Activated naive CD4-positive, alpha-beta T cell treated with anti-CD3 and anti-CD28 coated beads for 36 hours (primary cell): ENCODE measurements around the gene NDUFB6. TPM values are rescaled to one million over a fixed set of nuclear protein-coding genes. Genes with fewer than 3 reads are reported as not detected.
"Not testable (repeated sequence)": the region's sequence is repeated elsewhere in the genome, so short reads cannot be mapped to it uniquely, and the experiment has no call there.

Experiments used
- CTCF ChIA-PET: fragments of 350-600 bp; sonication (Branson Sonifier 250); formaldehyde crosslinking; loops from one replicate; lab custom pipeline; 2021; ENCODE audit warnings: antibody characterized with exemption; lab: Charles Lee
- DNase-seq: peaks from one replicate; pipeline ENCODE4 v3.0.0-alpha.2; 2020
- H3K27ac Mint-ChIP-seq: one replicate; pipeline ENCODE4 v1.8.0; 2021; ENCODE audit warnings: mild to moderate bottlenecking, mixed read lengths
- H3K27me3 Mint-ChIP-seq: one replicate; pipeline ENCODE4 v1.8.0; 2021; ENCODE audit warnings: low read depth, mixed read lengths
- H3K36me3 Mint-ChIP-seq: one replicate; pipeline ENCODE4 v1.8.0; 2021; ENCODE audit warnings: low read depth, mixed read lengths
- H3K4me1 Mint-ChIP-seq: one replicate; pipeline ENCODE4 v1.8.0; 2021; ENCODE audit warnings: low read depth, mixed read lengths
- H3K4me3 Mint-ChIP-seq: one replicate; pipeline ENCODE4 v1.8.0; 2021; ENCODE audit warnings: mild to moderate bottlenecking, moderate library complexity, mixed read lengths
- H3K9me3 Mint-ChIP-seq: one replicate; pipeline ENCODE4 v1.8.0; 2021; ENCODE audit warnings: mixed read lengths
- intact Hi-C: fragments of 100-400 bp; cut with micrococcal nuclease; formaldehyde crosslinking; loops from one replicate; pipeline ENCODE4 v1.15.1; 2023
- total RNA-seq, 2 experiments: library from RNA; stranded (reverse); gene quantifications; one replicate each; pipeline ENCODE4 v1.2.3, GENCODE V29; 2021

The NDUFB6 gene
- 10 to 100 TPM; 73.9 to 75.7 TPM for total RNA-seq

- Mint-ChIP-seq H3K27me3 (peaks cover 2% of the 10 kb centered on the region), H3K4me1 (peaks cover 16% of the 10 kb centered on the region), H3K4me3 (peak within 1 kb of the TSS; percentile 88), H3K27ac (peak within 1 kb of the TSS; percentile 92), H3K36me3 (peaks cover 12% of the 10 kb centered on the region), H3K9me3 (no peaks in the 10 kb centered on the region)
- intact Hi-C loops = loop anchor here (1.0 to 2.0 kb wide), 10 partner anchors 21 to 691 kb away; partner anchors contain the start of genes ACO1, APTX, BAG1 and DNAJA1
- CTCF ChIA-PET = interaction anchor here (0.6 to 4.0 kb wide), 10 partner anchors 9 to 194 kb away, joined by 3 to 90 read pairs (median 10); partner anchors contain the start of genes ACO1, RIGI, SMIM27 and TOPORS
- DNase-seq = peak; percentile 98
Measured at GRCh38 chr9:32572900-32573523, at the start of gene NDUFB6. Gene NDUFB6, minus strand, starts transcription at chr9:32573159. Its CDS starts 99 bp downstream, at chr9:32573060.

- H3K9me3 Mint-ChIP-seq = no peaks in the 10 kb centered on the region
- CTCF ChIA-PET = no interaction called here
- H3K27ac Mint-ChIP-seq = no peak overlapping the region
- intact Hi-C loops = no loop called here
- no peaks in the 10 kb centered on the region for H3K36me3 Mint-ChIP-seq
- no peak overlapping the region for H3K4me3 Mint-ChIP-seq
- peaks cover 18% of the 10 kb centered on the region for H3K27me3 Mint-ChIP-seq
- no peaks in the 10 kb centered on the region for H3K4me1 Mint-ChIP-seq
- DNase-seq = no peak
Measured at GRCh38 chr9:32618261-32618660, 45.3 kb upstream of the NDUFB6 start.

- DNase-seq = no peak
- CTCF ChIA-PET = no interaction called here
- Mint-ChIP-seq H3K36me3 (no peaks in the 10 kb centered on the region), H3K4me1 (no peaks in the 10 kb centered on the region), H3K4me3 (no peak overlapping the region), H3K27me3 (peaks cover 6% of the 10 kb centered on the region), H3K27ac (no peak overlapping the region), H3K9me3 (peaks cover 4% of the 10 kb centered on the region)
- intact Hi-C loops = no loop called here
Measured at GRCh38 chr9:32606811-32607210, 33.9 kb upstream of the NDUFB6 start.

- H3K9me3 Mint-ChIP-seq = peaks cover 4% of the 10 kb centered on the region
- H3K27ac Mint-ChIP-seq = no peak overlapping the region
- CTCF ChIA-PET = interaction anchor here (0.6 kb wide), 2 partner anchors 95 to 363 kb away, joined by 3 read pairs; no protein-coding TSS in a partner anchor
- peaks cover 5% of the 10 kb centered on the region for H3K27me3 Mint-ChIP-seq
- no peak for DNase-seq
- no peaks in the 10 kb centered on the region for H3K36me3 Mint-ChIP-seq
- H3K4me3 Mint-ChIP-seq = no peak overlapping the region
- intact Hi-C loops = no loop called here
- no peaks in the 10 kb centered on the region for H3K4me1 Mint-ChIP-seq
Measured at GRCh38 chr9:32603914-32604852, 31.2 kb upstream of the NDUFB6 start.

GRCh38 chr9:32599021-32599420 is 26.1 kb upstream of the NDUFB6 start:
- intact Hi-C loops, H3K9me3 Mint-ChIP-seq, H3K4me3 Mint-ChIP-seq, DNase-seq, H3K4me1 Mint-ChIP-seq, H3K27me3 Mint-ChIP-seq, H3K27ac Mint-ChIP-seq, H3K36me3 Mint-ChIP-seq: not testable (repeated sequence)
- CTCF ChIA-PET = interaction anchor here (0.7 kb wide), 1 partner anchor 27 kb away, joined by 4 read pairs; no protein-coding TSS in a partner anchor

GRCh38 chr9:32596936-32597335 is 24.0 kb upstream of the NDUFB6 start:
- Mint-ChIP-seq H3K27ac (no peak overlapping the region), H3K9me3 (no peaks in the 10 kb centered on the region), H3K4me3 (no peak overlapping the region), H3K36me3 (no peaks in the 10 kb centered on the region), H3K27me3 (peaks cover 5% of the 10 kb centered on the region), H3K4me1 (no peaks in the 10 kb centered on the region)
- CTCF ChIA-PET = interaction anchor here (0.6 kb wide), 1 partner anchor 218 kb away, joined by 3 read pairs; no protein-coding TSS in a partner anchor
- no peak for DNase-seq
- intact Hi-C loops = no loop called here

- Mint-ChIP-seq H3K36me3 (no peaks in the 10 kb centered on the region), H3K27ac (no peak overlapping the region), H3K27me3 (peaks cover 7% of the 10 kb centered on the region), H3K4me3 (no peak overlapping the region), H3K9me3 (no peaks in the 10 kb centered on the region), H3K4me1 (no peaks in the 10 kb centered on the region)
- CTCF ChIA-PET = no interaction called here
- intact Hi-C loops = no loop called here
- no peak for DNase-seq
Measured at GRCh38 chr9:32596096-32596865, 23.3 kb upstream of the NDUFB6 start.

- Mint-ChIP-seq H3K4me1 (no peaks in the 10 kb centered on the region), H3K9me3 (no peaks in the 10 kb centered on the region), H3K27me3 (peaks cover 12% of the 10 kb centered on the region), H3K4me3 (no peak overlapping the region), H3K27ac (no peak overlapping the region), H3K36me3 (no peaks in the 10 kb centered on the region)
- CTCF ChIA-PET = interaction anchor here (0.9 to 4.5 kb wide), 3 partner anchors 9 to 377 kb away, joined by 3 to 24 read pairs (median 4); no protein-coding TSS in a partner anchor
- no peak for DNase-seq
- intact Hi-C loops = no loop called here
Measured at GRCh38 chr9:32590898-32591297, 17.9 kb upstream of the NDUFB6 start.

- no peaks in the 10 kb centered on the region for H3K36me3 Mint-ChIP-seq
- no peaks in the 10 kb centered on the region for H3K4me1 Mint-ChIP-seq
- CTCF ChIA-PET = interaction anchor here (0.6 to 4.5 kb wide), 5 partner anchors 11 to 377 kb away, joined by 3 to 24 read pairs (median 4); no protein-coding TSS in a partner anchor
- no peaks in the 10 kb centered on the region for H3K9me3 Mint-ChIP-seq
- intact Hi-C loops = no loop called here
- H3K27me3 Mint-ChIP-seq = peaks cover 14% of the 10 kb centered on the region
- no peak for DNase-seq
- H3K4me3 Mint-ChIP-seq = no peak overlapping the region
- H3K27ac Mint-ChIP-seq = no peak overlapping the region
Measured at GRCh38 chr9:32590476-32590875, 17.5 kb upstream of the NDUFB6 start.

GRCh38 chr9:32589083-32589723 is 16.2 kb upstream of the NDUFB6 start:
- no peak for DNase-seq
- no peak overlapping the region for H3K4me3 Mint-ChIP-seq
- H3K9me3 Mint-ChIP-seq = no peaks in the 10 kb centered on the region
- intact Hi-C loops = loop anchor here (1.0 kb wide), 2 partner anchors 379 to 636 kb away; no protein-coding TSS in a partner anchor
- H3K36me3 Mint-ChIP-seq = no peaks in the 10 kb centered on the region
- H3K27ac Mint-ChIP-seq = no peak overlapping the region
- H3K27me3 Mint-ChIP-seq = peaks cover 16% of the 10 kb centered on the region
- CTCF ChIA-PET = interaction anchor here (0.7 to 5.5 kb wide), 10 partner anchors 7 to 1146 kb away, joined by 3 to 34 read pairs (median 3); partner anchors contain the start of gene NDUFB6
- H3K4me1 Mint-ChIP-seq = no peaks in the 10 kb centered on the region

- DNase-seq = no peak
- intact Hi-C loops = no loop called here
- H3K9me3 Mint-ChIP-seq = no peaks in the 10 kb centered on the region
- H3K27ac Mint-ChIP-seq = no peak overlapping the region
- H3K4me3 Mint-ChIP-seq = no peak overlapping the region
- CTCF ChIA-PET = interaction anchor here (0.6 to 5.5 kb wide), 4 partner anchors 8 to 381 kb away, joined by 7 to 34 read pairs (median 14); no protein-coding TSS in a partner anchor
- peaks cover 16% of the 10 kb centered on the region for H3K27me3 Mint-ChIP-seq
- H3K36me3 Mint-ChIP-seq = no peaks in the 10 kb centered on the region
- no peaks in the 10 kb centered on the region for H3K4me1 Mint-ChIP-seq
Measured at GRCh38 chr9:32587901-32588300, 14.9 kb upstream of the NDUFB6 start.
